HG02678 (cell line): ENCODE results near the gene IRAK3.

Experiments used
- ATAC-seq: cut with Tn5 transposase; IDR thresholded peaks from one replicate; pipeline ENCODE4 v1.9.1; 2021; ENCODE audit warnings: mild to moderate bottlenecking, moderate library complexity; ENCODE audit not compliant: unreplicated experiment

The IRAK3 gene

DNA sequence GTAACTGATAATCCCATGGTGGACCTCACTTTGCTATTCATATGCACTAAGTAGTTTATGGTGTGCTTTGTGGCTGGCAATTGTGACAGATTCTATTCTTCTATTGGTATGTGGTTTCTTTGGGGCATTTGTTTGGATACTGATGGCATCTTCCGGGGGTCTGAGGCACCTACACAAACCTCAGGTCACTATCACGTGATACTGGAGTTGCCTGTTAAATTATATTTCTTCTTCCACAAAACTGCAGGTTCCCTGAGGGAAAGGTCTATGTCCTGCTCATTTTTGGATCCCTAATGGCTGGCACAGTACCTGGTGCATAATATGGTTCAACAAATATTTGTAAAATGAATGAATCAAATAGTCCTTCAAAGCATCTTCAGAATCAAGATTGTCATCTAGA lies 63.8 kb downstream of the IRAK3 start:
- no peak for ATAC-seq

DNA sequence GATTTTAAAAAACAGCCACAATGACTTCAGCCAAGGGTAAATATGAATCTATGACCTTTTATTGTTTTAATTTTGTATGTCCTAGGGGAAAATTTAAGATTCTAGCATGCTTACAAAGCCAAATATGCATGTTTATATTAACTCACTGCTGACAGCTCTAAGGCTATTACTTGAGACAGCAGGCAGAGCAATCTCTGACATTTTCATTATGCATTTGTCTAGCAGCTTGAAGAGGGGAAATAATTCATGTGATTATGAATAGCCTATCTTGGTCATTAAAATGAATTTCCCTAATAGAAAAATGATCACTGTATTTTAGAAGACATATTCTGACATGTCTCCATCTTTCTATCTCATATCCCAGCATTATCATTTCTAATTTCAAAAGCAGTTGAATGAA lies 66.7 kb downstream of the IRAK3 start:
- ATAC-seq: no peak

DNA sequence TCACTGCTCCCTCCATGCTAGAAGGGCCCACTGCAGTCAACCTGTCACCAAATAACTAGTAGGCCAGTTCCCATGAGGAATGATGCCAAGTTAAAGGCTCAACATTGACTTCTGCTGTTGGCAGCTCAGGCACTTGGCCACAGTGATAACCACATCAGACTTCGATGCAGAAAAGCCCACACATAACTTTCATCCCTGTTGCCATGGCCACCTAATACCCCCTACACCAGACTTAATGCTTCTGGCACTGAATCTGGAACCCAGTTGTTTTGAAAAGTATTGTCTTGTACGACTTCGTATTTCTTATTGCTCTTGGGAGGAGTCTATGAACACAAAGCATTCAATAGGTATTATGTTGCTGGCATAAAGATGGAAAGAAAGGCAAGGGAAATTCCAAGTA lies 69.0 kb downstream of the IRAK3 start:
- no peak for ATAC-seq

DNA sequence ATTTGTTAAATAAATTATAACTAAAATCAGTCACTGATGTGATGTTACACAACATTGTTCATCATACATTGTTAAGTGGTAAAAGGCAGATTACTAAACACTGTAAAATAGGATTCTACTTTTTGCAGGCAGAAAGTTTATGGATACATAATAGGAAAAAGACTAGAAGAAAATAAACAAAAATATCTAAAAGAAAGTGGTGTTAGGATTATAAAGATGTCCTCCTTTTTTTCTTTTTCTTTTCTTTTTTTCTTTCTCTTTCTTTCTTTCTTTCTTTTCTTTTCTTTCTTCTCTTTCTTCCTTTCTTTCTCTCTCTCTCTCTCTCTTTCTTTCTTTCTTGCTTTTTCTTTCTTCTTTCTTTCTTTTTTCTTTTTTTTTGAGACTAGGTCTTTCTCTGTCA lies 73.7 kb downstream of the IRAK3 start:
- ATAC-seq: no peak

DNA sequence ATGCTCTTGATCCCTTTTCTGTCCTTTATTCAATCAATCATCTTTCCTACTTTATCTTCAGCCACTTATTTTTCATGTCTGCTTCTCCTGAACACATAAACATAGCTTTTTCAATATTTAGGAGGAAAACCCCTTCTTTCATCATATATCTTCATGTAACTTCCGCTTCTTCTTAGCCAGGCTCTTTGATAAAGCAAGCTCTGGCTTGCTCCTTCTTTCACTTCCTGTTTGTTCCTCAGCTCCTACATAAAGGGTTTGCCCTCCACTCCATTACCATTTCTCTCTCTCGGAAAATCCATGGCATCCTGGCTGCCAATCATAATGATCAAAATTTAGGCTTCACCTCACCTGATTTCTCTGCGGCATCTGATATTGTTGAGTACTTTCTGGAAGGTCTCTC lies 79.5 kb downstream of the IRAK3 start:
- ATAC-seq: no peak

DNA sequence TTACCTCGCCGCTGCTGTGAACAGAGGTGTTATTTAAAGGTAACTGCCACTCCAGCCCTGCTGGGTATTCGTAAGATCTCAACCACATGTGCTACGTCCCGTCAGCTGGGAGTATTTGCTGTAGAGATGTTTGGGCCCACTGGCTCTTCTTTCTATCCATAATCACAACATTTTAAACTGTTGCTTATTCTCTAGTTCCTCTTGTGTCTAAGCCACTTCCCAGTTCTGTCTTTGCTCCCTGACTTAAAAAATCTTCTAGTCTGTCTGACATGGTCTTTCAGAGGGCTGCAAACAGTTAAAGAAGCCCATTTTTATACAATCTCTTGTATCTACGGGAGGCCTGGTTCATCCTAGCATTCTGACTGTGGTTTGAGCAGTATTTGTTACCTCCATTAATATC lies 80.1 kb downstream of the IRAK3 start:
- no peak for ATAC-seq

DNA sequence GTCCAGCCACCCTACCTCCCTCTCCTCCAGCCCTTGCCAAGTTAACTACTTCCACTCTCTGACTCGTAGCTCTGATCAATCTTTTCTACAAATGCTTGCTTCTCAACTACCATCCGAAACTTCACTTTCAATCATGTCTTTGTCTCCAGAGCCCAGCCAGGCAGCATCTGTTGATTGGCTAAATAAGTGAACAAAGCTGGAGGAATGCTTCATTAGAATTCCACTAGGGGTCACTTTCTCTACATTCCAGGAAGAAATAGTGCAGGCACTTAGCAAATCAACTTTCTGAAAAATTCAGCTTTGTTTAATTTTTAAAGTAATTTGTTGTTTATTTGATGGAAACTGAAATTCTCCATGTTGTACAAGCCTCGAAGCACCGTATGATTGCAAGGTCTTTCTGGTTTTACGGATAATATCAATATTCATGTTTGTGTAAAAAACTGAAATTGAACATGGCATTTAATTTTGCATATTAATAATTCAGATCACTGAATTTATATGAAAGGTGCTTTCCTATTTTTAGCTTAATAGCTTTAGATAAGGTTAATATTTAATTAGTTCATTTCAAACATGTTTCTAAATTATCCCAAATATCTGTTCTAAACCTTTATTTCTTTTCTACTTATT lies 80.9 kb downstream of the IRAK3 start:
- peak; percentile 57 for ATAC-seq

DNA sequence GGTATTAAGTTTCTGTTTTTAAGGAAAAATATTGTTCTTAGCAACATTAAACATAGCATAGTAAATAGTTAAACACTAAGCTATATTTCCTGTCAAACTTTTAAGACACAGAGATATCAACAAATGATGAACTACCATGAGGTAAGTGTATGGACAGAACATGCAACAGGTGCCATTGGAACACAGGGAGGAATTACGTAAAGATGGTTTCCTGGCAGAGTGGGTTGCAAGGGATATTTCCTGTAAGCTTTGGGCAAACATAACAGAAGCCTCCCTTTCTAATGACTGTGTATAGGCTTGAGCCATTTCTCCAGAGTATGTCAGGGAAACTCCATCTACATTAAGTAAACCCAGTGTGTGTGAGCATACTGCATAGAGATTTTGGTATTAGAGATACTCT lies 81.6 kb downstream of the IRAK3 start:
- ATAC-seq: no peak

DNA sequence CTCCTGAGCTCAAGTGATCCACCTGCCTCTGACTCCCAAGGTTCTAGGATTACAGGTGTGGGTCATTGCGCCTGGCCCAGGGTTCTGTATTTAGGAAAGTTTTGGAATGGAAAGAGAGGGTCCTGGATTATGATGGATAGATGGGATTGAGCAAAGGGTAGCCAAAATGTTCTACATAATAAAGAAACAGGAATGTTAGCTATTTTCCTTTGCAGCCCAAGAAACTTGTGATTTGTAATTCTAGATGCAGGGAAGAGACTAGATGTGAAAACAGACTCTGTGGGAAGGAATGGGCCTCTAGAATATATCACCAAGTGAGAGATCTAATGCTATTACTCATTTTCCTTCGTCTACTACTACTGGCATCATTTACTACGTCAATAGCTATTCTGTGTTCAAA lies 83.6 kb downstream of the IRAK3 start:
- ATAC-seq: no peak

DNA sequence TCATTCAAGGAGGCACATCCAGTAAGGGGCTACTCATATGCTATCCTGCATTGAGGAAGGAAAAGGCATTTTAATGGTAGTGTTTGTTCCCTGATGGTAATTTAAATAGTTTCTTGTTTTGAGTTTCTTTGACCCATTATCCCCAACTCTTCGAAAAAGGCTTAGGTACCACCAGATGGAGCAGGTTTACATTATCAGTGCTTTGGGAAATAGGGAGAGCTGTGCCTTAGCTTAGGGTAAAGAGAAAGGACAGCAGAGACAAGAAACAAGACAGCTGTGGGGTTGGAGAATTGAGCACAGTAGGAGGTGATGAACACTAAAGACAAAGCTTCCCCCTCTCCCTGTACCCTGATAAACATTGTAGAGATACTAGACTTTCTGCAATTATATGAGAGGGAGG lies 84.1 kb downstream of the IRAK3 start:
- no peak for ATAC-seq

DNA sequence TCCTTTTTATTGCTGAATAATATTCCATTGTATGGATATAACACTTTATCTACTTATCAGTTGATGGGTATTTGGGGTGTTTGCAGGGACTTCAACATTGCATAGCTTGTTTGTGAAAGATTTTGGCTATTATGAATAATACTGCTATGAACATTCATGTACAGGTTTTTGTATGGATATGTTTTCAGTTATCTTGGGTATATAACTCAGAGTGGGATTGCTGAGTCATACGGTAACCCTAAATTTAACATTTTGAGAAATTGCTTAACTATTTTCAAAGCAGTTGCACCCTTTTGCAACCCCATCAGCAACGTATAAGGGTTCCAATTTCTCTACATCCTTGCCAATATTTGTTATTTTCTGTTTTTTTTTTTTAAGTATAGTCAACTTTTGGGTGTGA lies 86.0 kb downstream of the IRAK3 start:
- no peak for ATAC-seq

DNA sequence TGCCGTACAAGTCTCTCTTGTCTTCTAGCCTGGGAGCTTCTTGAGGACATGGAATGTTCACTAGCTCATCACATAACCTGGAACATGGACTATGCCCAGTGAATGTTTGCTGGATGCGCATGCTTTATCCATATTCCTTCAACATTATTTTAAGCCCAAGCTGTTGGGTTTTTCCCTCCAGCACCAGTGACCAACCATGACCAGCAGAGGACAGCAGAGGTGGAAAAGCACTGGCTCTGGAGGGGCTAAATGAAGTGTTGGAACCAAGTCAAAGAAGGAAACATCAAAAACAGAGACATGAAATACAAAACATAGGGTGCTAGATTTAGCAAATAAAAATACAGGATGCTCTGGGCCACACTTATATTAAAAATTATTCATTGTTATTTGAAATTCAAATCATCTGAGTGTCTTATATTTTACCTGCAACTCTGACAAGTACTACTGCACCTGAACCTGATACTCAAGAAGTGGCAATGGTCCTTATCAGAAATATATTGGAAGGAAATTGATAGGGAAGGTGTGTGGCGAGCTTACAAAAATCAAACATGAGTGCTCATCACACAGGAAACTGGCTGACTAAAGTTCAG lies 90.2 kb downstream of the IRAK3 start:
- ATAC-seq: no peak

DNA sequence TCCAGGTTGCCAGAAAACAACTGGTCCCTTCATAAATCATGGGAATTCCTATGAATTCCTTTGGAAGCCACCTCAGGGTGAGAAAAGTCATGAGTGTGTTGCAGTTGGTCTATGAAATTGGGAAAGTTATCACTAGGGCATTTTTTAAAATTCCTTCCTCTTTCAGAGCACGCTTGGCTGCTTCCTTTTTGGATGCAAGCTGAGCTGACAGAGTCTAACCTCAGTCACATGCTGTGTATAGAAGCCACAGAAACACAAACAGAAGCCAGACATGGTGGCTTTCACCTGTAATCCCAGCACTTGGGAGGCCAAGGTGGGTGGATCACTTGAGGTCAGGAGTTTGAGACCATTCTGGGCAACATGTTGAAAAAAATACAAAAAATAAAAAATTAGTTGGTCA lies 91.5 kb downstream of the IRAK3 start:
- no peak for ATAC-seq

DNA sequence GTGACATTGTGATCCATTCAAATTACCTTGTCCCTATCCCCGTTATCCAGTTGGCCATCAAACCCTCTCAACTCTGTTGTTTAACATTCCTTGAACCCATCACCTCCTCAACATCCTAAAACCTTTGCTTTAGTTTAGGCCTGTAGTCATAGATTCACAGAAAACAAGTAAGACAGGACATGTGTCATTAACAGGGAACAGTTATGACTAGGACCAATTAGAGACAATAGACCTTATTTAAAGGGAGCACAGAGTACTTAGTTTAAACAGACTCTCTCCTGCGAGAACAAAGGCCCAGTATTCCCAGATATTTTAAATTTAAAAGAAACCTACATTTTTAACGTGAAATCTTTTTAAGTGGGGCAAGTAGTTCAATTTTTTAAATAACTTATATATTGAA lies 93.2 kb downstream of the IRAK3 start:
- no peak for ATAC-seq

DNA sequence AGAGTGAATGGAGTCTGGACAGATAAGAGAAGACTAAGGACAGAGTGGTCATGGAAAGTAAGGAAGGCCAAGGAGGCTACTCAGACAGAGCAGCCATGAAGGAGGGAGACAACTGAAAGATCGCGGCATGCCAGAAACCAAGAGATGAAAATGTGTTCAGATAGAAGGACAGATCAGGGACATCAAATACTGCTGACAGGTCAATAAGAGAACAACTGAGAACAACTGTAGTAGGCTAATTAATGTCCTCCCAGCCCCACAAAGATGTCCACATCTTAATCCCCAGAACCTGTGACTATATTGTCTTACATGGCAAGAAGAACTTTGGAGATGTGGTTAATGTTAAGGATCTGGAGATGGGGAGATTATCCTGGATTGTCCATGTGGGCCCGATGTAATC lies 98.3 kb downstream of the IRAK3 start:
- no peak for ATAC-seq

DNA sequence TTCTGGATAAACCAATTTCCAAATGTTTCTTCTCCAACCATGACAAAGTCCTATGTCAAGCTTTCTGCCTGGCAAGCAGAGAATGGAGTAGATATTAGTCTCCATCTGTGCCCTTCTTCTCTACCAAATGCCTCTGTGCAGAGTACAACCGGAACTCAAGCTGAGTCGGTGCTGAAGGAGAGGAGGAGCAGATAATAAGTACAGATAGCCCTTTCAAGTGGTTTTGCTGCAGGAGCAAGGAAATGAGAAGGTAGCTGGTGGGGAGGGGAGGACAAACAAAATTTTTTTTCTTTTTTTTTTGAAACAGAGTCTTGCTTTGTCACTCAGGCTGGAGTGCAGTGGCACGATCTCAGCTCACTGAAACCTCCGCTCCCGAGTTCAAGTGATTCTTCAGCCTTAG lies 99.1 kb downstream of the IRAK3 start:
- no peak for ATAC-seq

DNA sequence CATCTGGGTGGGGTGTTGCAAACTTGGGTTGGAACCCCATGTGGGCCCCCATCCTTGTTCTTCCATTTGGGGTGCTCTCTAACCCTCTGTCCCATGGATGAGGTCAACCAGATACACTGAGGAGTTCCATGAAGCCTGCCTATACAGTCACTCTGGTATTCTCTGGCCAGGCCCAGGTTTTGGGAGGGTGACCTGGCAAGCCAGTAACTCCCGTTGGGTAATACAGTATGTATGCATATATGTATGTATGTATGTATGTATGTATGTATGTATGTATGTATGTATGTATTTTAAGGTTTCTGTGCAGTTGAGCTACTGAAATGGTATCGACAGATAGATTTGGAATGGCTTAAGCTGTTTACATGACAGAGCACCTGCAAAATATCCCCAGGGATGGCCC lies 100.5 kb downstream of the IRAK3 start:
- no peak for ATAC-seq

DNA sequence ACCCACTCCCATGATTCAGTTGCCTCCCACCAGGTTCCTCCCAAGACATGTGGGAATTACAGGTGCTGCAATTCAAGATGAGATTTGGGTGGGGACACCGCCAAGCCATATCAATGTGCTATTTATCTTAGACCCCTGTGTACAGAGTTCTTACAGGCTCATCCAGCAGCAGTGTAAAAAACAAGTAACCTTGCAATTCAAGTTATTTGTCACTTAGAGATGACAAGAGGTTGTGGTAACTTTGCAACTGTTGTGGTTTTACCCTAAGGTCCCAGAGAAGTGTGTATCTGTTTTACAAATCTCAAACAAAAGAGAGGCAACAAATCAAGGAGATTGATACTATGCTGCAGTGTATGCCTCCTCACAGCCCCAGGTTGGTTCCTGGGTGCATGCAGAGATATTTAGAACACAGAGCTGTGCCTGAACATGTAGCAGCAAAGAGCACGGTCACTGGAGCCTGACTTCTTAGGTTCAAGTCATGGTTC lies 101.7 kb downstream of the IRAK3 start:
- no peak for ATAC-seq

DNA sequence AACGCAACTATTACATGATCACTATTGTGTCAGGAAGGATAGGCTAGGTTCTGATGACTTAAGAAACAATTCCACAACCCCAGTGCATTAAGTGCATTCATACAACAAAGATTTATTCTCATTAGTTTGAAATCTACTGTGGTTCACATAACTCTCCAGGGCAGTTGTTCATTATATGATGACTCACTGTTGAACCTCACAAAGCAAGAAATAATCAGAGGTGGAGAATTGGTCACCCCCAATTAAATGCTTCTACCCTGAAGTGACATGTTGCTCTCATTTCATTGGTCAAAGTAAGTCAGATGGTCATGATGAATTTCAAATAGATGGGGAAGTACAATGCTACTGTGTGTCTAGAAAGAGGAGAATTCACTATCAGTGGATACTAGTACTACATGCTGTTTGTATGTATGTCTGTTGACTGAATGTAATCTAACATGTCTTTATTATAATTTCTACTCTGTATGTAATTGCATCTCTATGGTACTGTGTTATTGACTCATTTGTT lies 107.2 kb downstream of the IRAK3 start:
- ATAC-seq: no peak

DNA sequence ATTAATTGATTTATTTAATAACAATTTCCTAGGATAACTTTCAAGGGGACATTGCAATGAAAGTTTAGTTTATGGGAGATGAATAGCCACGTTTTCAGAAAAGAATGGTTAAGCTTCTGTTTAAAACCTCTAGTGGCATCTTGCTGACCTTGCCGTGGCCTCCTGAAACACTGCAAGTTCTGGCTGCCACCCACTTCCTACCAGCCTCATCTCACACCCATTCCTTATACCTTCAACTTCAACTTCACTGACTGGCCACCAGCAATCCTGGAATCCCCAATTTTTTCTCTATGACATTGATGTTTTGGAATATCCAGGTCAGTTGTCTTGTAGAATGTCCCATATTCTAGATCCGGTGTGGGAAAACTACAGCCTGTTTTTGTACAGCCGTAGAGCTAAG lies 108.1 kb downstream of the IRAK3 start:
- ATAC-seq: no peak

DNA sequence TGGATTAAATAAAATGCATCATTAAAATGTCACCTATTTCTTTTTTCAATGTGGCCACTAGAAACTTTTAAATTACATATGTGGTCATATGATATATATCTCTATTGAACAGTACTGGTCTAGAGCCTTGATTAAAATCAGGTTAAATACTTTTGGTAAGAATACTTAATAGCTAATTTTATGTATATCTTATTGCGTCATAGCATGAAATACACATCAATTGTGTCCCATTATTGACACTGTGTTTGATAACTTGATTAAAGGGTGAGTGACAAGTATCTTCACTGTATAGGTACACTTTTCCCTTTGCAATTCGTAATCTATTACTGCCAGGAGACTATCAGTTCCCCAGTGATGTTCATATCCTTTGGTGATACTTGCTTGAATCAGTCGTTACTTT lies 108.9 kb downstream of the IRAK3 start:
- no peak for ATAC-seq

DNA sequence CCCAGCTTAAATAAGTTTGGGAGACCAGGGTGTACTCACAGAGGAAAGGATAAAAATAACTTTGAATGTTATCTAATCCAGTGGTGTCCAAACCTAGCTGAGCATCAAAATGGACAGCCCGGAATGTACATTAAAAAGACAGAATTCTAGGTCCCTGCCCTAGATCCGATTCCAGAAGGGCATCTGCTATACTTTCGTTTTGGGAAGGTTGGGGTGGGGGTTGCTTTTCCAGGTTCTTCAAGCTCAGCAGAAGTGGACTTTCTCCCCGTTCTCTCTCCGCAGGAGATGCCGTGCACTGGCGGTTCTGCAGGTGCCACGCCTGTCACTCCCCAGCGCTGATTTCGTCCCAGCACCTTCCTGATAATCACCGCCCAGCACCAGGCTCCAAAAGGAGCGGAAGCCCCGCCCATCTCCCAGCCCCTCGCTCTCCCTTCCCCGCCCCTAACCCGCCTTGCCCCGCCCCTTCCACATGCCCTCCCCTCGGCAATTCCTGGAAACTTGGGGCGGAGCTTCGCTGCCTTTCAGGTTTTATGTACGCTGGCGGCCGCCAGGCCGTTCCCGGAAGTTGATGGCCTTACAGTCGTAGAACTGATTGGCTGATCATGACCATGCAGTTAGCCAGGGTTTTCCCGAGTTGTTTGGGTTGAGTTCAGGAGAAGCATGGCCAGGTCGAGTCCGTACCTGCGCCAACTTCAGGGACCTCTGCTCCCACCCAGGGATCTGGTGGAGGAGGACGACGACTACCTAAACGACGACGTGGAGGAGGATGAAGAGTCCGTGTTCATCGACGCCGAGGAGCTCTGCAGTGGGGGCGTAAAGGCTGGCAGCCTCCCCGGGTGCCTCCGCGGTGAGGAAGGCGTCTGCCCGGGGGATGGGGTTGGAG lies 113.2 kb downstream of the IRAK3 start, which contains the start of gene HELB:
Gene HELB, plus strand, starts transcription at position 550 of the 883 bp plus-strand sequence. Its CDS starts 111 bp downstream, at position 661.
- peak; percentile 90 for ATAC-seq
